ENCODE measurements around the gene STC2.

STC2 gene

DNA sequence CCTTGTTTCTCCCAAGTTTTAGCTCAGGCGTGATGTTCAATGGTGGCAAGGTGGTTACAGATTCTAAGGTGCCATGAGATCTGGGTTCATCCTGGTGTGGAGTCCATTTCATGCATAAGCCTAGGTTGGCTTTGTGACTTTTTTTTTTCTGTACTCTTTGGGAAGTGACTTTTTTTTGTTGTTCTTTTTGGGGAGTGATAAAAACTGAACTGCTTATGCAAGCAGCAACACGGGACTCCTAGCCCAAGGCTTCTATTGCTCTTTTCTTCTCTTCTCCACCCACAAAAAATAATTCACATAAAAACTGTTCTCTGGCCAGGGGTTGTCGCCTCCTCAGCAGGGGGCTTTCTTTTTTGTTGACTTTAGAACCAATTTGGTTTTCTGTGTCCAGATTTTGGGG is 15.4 kb downstream of the STC2 start:
- no peak for DNase-seq (ENCODE audit: low spot score)

DNA sequence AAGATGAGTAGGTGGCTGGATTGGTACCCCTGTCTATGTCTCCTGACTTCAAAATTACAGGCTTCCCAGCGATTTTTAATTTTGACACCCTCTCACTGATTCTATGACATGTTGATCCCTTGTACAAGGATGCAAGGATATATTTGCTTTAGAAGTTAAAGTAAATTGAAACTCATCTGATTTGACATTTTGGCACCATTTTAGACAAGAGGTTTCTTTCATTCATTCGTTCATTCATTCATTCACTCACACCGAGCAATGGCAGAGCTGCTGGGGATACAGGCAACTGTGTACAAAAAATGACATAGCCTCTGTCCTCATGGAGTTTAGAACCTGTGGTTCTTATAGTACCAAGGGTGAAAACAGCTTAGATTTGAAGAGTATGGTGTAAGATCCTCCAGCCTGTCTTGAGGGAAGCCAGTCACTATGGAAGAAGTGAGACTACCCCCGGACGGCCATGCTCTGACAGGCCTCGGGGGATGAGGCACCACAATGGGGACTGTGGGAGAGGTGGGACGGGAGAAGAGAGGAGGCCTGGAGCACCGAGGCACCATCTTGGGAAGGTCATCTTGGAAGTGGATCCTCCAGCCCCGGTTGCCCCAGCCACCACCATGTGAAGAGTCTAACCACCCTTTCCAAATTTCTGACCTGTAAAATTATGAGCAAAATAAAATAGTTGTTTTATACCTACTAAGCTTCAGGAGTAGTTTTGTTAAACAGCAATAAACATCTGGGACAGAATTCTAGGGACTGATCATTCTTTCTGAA is 16.2 kb downstream of the STC2 start:
- no peak for DNase-seq (ENCODE audit: low spot score)

DNA sequence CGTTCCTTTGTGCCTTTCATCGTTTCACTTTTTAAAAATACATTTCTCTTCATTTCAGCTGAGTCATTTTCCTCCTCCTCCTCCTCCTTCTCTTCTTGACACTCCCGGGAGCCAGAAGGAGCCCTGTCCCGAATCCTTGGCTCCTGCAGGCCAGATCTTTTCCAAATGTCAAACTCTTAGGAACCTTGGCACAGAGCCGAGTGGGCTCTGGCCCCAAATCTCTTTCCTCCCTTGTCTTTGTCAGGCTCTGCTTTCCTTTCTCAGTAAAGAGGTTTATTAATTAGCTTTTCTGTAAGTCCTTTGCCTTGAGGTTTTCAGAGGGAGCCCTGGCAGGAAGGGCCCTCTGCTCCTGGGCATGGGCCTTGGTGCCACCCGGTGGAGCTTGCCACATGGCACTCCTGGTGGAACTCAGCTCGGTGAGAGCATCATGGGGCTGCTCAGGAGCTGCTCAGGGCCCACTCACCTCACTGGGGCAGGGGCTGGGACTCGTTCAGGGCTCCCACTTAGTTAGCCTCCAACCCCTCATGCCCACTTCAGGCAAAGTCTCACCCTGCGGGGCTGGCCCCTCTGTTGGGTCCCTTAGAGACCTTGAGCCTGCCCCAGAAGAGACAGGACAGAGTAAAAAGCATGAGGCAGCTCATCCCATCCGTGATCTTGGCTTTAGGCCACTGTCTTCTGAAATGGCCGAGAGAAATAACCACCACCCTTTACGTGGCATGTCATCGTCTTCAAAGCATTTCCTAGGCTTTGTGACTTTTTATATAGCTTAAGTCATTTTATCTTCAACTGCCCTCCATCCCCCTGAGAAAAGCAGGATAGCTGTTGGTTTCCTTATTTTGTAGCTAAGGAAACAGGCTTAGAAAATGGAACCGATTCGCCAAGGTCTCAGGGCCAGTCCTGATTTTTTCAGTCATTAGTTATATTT is 17.1 kb downstream of the STC2 start:
- no peak for DNase-seq (ENCODE audit: low spot score)

DNA sequence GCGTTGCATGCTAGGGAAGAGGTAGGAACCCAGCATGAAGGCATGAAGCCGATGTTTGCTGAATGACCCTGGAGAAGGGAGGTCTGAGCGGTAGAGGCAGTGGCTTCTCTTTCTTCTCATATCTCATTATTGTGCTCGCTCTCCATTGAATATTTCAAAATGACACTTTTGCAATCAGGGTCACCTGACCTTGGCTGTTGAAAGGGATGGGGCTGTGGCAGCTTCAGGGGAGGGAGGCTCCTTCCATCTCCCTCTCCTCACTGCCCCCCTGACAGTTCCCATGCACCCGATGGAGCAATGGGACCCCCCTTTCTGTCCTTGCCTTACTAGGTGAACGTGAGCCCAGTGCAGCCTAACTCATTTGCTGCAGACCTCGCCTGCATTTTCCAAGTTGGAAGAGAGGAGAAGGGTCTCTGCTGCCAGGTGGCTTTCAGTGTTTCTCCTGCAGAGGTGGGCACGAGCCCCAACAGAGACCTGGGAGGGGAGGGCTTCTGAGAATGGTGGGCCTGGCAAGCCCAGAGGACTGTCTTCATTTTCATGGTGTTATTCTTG is 17.9 kb downstream of the STC2 start:
- DNase-seq (ENCODE audit: low spot score): no peak

DNA sequence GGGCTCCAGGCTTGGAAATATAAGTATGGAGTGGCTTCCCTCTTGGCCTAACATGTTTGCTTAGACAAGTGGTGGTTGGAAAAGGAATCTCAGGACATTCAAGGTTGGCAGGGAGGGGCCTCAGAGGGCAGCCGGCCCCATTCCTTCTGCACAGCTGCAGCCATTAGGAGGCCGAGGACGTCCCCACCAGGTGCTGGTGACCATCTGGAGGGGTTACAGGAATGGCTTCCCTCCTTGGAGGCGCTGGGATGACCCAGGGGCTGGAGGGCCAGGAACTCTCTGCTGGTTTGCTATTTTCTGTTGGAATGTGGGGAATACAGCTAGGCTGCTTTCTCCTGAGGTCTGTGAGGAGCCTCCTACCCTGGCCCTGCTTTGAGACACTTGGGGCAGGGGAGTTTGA is 18.5 kb downstream of the STC2 start:
- DNase-seq (ENCODE audit: low spot score): no peak

DNA sequence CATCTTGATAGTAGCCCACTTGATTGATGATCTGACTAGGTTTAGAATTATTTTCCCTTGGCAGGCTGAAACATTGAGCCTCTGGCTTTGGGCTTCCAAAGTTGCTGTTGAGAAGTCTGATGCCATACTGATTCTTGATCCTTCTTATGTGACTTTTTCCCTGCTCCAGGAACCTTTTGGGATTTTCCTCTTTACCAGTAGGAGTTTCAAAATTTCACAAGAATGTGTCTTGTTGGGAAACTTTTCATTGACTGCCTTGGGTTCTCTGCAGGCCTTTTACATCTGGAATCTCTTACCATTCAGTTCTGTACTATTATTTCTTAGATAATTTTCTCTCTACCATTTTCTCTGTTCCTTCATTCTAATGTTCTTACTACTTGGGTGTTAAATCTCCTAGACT is 20.0 kb downstream of the STC2 start:
- no peak for DNase-seq (ENCODE audit: low spot score)

DNA sequence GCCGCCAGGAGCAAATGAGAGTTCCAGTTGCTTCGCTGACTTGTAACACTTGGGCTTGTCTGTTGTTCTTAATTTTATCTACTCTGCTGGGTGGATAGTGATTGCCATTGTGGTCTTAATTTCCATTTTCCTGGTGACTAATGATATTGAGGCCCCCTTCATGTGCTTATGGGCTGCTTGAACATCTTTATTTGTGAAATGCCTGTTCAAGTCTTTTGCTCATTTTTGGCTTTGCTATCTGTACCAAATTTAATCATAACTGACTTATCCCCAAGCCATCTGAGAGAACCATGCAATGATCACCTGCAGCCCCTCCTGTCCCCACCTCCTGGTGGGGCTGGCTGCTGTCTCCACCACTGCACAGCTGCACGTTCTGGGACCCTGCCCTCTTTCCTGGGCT is 20.5 kb downstream of the STC2 start:
- DNase-seq (ENCODE audit: low spot score): no peak

DNA sequence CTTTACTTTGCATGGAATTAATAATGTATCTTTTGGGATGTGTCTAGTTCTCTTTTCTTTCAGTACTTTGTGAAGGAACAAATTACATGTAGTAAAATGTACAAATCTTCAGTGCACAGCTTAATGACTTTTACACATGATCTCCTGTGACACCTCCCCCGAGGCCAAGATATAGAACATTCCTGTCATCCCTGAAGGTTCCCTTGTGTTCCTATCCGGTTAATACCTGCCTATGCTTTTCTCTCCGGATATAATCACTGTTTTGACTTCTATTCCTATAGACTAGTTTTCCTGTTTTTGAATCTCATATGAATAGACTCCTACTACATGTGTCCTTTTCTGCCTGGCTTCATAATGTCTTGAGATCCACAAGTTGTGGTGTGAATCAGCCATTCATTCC is 21.5 kb downstream of the STC2 start:
- DNase-seq (ENCODE audit: low spot score): no peak

DNA sequence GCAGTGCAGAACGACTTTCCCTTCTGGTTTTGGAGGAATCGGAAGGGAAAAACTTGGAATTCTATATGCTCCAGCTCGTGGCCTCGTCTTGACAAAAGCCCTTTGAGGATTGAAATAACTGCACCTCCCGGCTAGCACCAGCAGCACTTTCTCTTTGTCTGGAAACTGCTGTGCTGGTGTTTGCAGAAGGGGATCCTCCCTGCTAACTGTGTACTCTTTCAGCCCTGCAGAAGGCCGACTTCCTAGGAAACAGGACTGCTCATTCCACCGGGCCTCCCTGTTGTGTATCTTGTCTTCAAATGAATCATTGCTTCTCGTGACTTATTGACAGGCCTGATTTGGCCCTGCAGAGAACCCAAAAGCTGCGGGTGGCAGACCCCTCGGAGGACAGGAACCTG is 23.6 kb downstream of the STC2 start:
- no peak for DNase-seq (ENCODE audit: low spot score)

DNA sequence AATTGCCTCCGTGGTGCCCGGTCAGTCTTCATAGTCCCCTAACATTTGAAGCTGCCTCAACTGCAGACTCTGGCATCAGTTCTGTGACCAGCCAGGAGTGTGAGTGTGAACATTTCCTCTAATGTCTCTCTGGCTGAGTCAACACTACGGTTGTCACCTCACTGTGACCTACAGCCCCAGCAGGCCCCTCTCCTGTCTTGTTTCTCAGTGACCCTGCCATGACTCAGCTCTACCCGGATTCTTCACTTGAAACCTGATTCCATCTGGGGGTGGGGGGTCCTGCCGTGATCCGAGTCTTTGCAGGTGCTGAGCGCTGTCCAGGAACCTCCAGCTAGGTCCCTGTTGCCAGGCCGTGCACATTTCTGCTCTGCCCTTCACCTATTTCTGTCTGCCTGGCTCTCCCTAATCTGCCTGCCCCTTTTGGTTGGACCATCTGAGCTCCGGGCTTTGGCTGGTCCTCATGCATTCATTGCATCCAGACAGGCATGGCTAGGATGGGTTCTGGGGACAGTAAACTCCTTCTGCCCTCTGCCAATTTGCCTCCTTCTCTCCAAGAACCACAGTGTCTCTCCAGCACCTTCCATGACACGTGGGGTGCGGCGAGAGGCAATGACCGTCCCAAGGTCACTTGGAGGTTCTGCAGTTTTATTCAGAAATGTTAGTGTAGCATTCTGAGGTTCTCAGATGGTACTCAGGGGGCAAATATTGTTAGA is 24.2 kb downstream of the STC2 start:
- no peak for DNase-seq (ENCODE audit: low spot score)

DNA sequence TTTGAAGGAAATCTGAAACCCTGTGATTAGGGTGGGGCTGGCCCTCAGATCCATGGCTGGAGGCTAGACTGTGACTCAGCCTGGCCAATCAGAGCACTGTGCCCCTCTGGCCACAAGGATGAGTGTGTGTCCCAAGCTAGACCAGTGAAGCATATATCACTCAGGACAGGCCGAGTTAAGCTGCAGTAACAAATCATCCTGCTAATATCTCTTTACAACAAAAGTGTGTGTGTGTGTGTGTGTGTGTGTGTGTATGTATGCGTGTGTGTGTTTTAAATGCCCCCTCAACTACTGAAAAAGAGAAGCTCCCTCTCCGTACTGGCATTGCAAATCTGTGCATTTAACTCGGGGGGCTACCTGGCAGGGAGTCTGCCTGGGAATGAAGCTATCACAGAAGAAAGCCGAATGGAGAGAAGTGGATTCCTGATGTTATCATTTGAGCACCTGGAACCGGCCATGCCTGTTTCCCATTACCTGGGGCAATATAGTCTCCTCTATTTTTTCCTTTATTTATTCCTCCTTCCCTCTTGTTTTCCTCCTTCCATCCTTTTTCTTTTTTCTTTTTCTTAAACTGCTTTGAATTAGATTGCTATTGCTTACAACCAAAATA is 25.6 kb downstream of the STC2 start:
- DNase-seq (ENCODE audit: low spot score): peak; percentile 75

DNA sequence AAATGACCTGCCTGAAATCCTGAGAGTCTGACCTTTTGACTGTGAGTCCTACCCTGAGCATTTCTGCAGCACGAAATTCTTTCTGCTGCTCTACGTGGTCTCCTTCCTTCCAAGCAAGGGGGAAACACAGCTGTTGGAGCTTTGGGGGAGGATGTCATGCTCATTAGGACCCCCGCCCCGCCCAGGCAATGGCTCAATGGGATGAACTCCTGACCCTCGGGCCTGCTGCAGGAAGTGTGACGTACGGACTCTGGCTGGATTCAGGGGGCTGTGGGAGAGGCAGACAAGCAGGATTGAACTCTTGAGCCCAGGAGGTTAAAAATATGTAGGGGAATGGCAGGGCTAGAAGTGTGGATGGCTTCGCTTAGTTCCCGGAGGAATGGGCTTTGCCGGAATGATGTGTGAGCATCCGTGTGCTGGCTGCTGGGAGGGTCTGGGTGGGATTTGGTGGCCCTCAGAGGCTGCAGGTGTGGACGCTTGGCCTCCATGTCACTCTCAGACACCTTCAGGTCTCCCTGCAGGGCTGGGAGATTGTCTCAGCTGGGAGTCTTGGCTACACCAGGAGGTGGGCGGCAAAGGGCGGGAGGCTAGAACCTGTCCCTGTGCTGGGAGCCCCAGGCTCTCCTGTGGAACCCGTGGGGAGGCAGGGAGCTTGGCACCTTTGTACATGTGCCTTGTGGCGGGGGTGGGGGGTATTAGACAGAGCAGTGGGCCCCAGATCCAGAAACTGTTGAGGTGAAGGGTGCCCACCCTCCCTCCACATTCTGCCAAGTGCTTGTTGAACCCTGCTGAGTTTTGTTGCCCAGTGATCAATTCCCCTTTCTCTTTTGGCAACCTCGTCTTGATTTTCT is 26.3 kb downstream of the STC2 start:
- no peak for DNase-seq (ENCODE audit: low spot score)

DNA sequence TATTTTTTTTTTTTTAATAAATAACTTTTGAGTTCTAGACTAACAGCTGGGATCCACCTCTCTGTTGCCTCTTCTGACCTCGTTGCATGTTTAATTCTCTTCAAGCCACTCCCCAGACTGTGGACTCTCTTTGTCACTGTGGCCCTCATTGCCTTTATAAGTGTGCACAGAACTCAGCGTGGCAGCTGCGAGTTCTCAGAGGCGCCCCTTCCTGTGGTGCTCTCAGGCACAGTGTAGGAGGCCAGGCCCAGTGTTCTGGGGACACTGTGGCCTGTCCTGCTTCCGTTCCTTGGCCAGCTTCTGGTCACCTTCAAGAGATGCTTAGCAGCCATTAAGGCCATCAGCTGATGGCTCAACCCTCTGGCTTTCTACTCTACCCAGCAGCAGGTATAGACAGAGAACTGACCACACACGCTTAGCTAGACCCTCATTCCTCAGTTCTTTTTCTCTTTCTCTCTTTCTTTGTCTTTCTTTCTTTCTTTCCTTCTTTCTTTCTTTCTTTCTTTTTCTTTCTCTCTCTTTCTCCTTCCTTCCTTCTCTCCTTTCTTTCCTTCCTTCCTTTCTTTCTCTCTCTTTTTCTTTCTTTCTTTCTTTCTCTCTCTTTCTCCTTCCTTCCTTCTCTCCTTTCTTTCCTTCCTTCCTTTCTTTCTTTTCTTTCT is 27.7 kb downstream of the STC2 start:
- DNase-seq (ENCODE audit: low spot score): no peak

DNA sequence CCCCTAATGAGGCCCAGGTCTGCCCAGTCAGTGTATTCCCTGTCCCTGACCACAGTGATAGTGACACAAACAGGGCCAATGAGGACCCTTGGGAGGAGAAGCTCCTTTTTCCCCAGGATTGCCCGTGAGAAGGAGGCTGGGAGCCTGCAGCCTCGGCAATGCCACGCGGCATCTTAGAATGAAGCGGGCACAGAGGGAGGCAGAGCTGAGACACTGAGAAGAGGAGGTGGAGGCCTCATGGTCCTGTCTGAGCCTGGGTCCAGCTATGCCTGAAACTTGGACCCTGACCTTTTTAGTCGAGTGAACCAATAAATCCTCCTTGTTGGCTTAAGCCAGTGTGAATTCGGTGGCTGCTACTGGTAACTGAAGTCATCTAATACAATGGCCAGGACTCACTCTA is 28.4 kb downstream of the STC2 start:
- no peak for DNase-seq (ENCODE audit: low spot score)

DNA sequence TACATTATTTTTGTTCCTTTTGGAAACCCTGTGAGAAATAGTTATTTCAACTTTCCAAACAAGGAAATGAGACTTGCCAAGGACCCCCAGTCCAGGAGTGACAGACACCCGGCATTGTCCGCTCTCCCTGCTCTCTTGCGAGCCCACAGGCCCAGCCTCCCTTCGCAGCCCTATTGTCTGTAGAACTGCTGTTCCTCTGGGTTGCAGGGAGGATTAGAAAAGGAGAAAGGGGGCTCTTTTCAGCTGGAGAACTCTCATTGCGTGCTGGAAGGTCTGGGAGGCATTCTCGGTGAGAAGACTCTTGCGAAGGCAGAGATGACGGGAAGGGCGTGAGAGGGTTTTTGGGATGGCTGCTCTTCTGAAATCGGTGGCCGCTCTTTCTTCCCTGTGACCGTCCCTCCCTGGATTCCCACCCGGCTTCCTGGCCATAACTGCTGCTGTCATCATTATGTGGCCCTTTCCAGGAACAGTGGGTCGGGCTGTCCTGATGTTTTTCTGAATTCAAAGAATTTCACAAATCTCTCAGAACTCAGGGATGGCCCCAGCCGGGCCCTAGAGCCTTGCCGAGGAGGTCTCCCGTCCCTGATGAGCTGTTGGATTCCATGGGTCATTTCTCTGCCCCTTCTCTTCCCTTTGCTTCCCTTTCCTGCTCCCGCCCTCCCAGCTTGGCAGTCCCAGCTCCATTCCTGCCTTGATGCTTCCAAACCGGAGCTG is 29.8 kb downstream of the STC2 start:
- DNase-seq (ENCODE audit: low spot score): no peak

DNA sequence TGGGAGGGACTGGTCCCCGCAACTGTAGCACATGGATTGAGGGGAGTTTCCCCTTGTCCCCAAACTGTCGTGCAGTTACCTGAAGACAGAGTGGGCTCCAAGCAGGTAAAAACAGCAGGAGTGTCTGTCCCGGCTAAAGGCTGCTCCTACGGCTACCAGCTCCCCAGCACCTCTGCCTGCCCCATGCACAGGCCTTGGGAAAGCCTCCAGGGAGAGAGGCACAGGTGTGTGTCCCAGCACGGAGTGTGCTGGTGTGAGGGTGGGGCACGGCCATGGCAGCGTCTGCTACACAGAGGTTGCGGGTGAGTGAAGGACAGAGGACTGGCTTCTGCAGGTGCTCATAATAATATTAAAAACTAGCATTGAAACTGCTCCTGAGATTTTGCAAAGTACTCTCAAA is 30.4 kb downstream of the STC2 start:
- DNase-seq (ENCODE audit: low spot score): no peak

DNA sequence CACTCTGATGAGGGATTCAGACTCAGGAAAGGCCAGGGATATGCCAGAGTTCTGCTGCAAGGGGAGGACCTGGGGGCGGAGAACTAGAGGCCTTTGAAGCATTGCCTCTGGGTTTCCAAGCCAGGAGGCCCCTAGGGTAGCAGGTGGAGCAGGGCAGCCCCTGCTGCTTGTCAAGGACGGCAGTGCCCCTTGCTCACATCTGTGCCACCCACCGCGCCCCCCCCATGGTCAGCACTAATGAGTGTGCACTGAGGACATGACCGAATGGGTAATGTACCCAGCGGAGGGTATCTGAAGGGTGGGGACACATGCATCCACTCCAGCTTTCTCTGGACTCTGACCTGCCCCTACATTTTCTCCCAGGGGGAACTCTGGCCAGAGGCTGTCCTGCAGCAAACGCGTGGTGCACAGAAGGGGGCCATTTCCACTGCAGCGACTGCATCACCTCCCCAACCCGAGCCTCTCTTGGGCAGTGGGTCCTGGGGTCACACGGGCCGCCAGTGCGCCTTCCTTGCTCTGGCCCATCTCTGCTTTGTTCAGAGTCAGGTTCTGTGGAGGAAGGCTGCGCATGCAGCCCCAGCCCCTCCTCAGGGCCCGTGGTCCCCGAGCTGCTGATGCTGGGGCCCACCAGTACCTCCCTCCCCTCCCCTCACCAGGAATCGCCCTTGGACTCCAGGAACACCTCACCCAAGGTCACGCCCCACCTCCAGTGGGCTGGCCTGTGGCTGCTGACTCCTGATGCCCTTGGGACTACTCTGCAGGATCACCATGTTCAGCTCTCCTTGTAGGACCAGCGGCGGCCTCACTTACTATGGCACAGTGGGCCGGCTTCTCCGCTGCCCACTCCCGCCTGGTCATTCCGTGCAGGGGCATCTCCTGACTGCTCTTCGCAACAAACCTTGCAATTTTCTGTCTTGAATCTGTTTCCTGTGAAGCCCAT is 31.2 kb downstream of the STC2 start:
- DNase-seq (ENCODE audit: low spot score): peak; percentile 50

DNA sequence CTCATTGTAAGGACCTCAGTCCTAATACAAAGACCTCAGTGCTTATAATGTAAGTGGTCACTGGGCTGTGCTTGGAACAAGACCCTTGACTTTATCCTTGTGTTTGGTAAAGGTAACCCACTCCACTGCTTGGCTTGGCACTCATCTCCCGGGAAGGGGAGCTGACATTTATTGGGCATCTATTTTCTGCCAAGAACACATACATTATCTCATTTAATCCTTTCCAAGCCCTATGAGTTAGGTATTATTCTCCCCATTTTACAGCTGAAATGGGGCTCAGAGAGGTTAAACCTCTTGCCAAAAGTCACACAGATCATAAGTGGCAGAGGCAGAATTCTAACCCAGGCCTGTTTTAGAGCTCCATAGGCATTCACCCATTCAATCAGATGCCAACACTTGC is 32.4 kb downstream of the STC2 start:
- DNase-seq (ENCODE audit: low spot score): no peak
